ENCODE results near the gene C16orf96. TPM values are rescaled to one million over a fixed set of nuclear protein-coding genes. Genes with fewer than 3 reads are reported as not detected.

C16orf96 gene
- total RNA-seq, 1 experiment from 2014 or later = 1.4 TPM

- no peak overlapping the region for H2BK20ac ChIP-seq (ENCODE audit: low read depth, low read length, poor library complexity, severe bottlenecking)
- peaks cover 0 to 2% (median 0%) of the 10 kb centered on the region in 3 experiments; a peak in 2 of 7 replicates for H3K36me3 Mint-ChIP-seq (ENCODE audit: insufficient read depth in 1 of 3, low read depth in 3 of 3)
- peaks cover 12% of the 10 kb centered on the region for H3K23me2 ChIP-seq (ENCODE audit: insufficient read length, low read depth, low read length, poor library complexity, severe bottlenecking)
- H3K18ac ChIP-seq (ENCODE audit: insufficient read length, low read depth, low read length) = peak overlapping the region; percentile 78
- no peak overlapping the region for H3K23ac ChIP-seq (ENCODE audit: insufficient read length, low read depth, low read length)
- no peak overlapping the region for H3K4ac ChIP-seq (ENCODE audit: low read depth, low read length)
- peak overlapping the region; percentile 89 for H3K4me2 ChIP-seq (ENCODE audit: insufficient read depth, insufficient read length, low read length)
- no peaks in the 10 kb centered on the region for H3K27me3 ChIP-seq (ENCODE audit: insufficient read depth, low read length)
- no peaks in the 10 kb centered on the region for H3K4me1 ChIP-seq (ENCODE audit: insufficient read depth, low read length)
- DNase-seq = peak; percentile 34
- no peak overlapping the region for H2BK120ac ChIP-seq (ENCODE audit: low read depth, low read length, poor library complexity, severe bottlenecking)
- H3K79me1 ChIP-seq (ENCODE audit: insufficient read depth, low read depth, low read length, poor library complexity, severe bottlenecking) = peaks cover 7% of the 10 kb centered on the region
- no peak overlapping the region for H2AK5ac ChIP-seq (ENCODE audit: insufficient read length, low read length)
- H3K79me2 ChIP-seq (ENCODE audit: insufficient read depth, low read length) = peaks cover 20% of the 10 kb centered on the region; the same call in 1 of the 2 replicates
- H4K91ac ChIP-seq (ENCODE audit: insufficient read length, low read depth, low read length) = no peak overlapping the region
- TF ChIP-seq, protein P1, sequence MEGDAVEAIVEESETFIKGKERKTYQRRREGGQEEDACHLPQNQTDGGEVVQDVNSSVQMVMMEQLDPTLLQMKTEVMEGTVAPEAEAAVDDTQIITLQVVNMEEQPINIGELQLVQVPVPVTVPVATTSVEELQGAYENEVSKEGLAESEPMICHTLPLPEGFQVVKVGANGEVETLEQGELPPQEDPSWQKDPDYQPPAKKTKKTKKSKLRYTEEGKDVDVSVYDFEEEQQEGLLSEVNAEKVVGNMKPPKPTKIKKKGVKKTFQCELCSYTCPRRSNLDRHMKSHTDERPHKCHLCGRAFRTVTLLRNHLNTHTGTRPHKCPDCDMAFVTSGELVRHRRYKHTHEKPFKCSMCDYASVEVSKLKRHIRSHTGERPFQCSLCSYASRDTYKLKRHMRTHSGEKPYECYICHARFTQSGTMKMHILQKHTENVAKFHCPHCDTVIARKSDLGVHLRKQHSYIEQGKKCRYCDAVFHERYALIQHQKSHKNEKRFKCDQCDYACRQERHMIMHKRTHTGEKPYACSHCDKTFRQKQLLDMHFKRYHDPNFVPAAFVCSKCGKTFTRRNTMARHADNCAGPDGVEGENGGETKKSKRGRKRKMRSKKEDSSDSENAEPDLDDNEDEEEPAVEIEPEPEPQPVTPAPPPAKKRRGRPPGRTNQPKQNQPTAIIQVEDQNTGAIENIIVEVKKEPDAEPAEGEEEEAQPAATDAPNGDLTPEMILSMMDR (conservative IDR thresholded peaks at IDR 0.05) = no peak
- no peak overlapping the region for H4K8ac ChIP-seq (replicated peaks; ENCODE audit: insufficient read length, low read depth, low read length)
- H3K27ac ChIP-seq (ENCODE audit: insufficient read length, low read depth, low read length) = no peak overlapping the region
- peaks cover 29 to 40% of the 10 kb centered on the region in 2 experiments for H3K4me1 Mint-ChIP-seq
- peak overlapping the region; percentile 95 for H3K14ac ChIP-seq (ENCODE audit: insufficient read depth, low read length)
- no peak overlapping the region for H2AFZ ChIP-seq (ENCODE audit: low read length)
- no peak overlapping the region for H2BK12ac ChIP-seq (ENCODE audit: insufficient read length, low read depth, low read length)
- H3T11ph ChIP-seq (ENCODE audit: low read length) = no peak overlapping the region
- H3K9me3 ChIP-seq (ENCODE audit: control insufficient read depth, low read depth, low read length) = no peaks in the 10 kb centered on the region
- H4K5ac ChIP-seq (ENCODE audit: insufficient read length, low read depth, low read length) = peak overlapping the region; percentile 13
- peaks cover 1% of the 10 kb centered on the region; the same call in 1 of the 2 replicates for H3K27me3 Mint-ChIP-seq (ENCODE audit: low read depth)
- WGBS (ENCODE audit: extremely low coverage, insufficient read length, low lambda C conversion rate) = no CpG with 5 or more reads among the region's 92 CpGs
- H3K56ac ChIP-seq (ENCODE audit: insufficient read length, low read depth, low read length) = no peak overlapping the region
- no peak overlapping the region for H2BK5ac ChIP-seq (ENCODE audit: insufficient read length, low read length)
- no peaks in the 10 kb centered on the region for H4K20me1 ChIP-seq (ENCODE audit: control insufficient read depth, insufficient read depth, insufficient read length)
- no peak overlapping the region for H2BK15ac ChIP-seq (ENCODE audit: low read depth, low read length)
- peak overlapping the region; percentile 80 to 84 for H3K4me3 Mint-ChIP-seq
- H3K9ac ChIP-seq (ENCODE audit: extremely low read depth, insufficient read length, low read length) = peak overlapping the region; percentile 75
- H3K27ac Mint-ChIP-seq = peak overlapping the region in 2 of 3 experiments; percentile 53 to 63; a peak in 2 of 7 replicates
- H3K9me3 Mint-ChIP-seq = no peaks in the 10 kb centered on the region
Observed at GRCh38 chr16:4613636-4614570, 57.8 kb downstream of the C16orf96 start.
